AG20443 (cell line): Measurements from ENCODE around the gene MRPL19.
A peak's percentile ranks its signal among the peaks of the same experiment; 100 is the strongest.

ENCODE experiments used
- DNase-seq: peaks from one replicate; pipeline ENCODE4 v3.0.0; 2012; ENCODE audit warnings: low spot score, mixed read lengths

MRPL19 gene

GRCh38 chr2:75616406-75616805, 30.2 kb upstream of the MRPL19 start:
- no peak for DNase-seq

- DNase-seq = no peak
Measured at GRCh38 chr2:75616933-75617332, 29.6 kb upstream of the MRPL19 start.

GRCh38 chr2:75619956-75620740, 26.4 kb upstream of the MRPL19 start:
- no peak for DNase-seq

GRCh38 chr2:75621228-75621627, 25.4 kb upstream of the MRPL19 start:
- no peak for DNase-seq

GRCh38 chr2:75622500-75622899, 24.1 kb upstream of the MRPL19 start:
- DNase-seq = no peak

GRCh38 chr2:75622929-75623328, 23.7 kb upstream of the MRPL19 start:
- DNase-seq = no peak

- peak; percentile 81 for DNase-seq
Measured at GRCh38 chr2:75627902-75628504, 18.6 kb upstream of the MRPL19 start.

GRCh38 chr2:75632091-75632701, 14.4 kb upstream of the MRPL19 start:
- peak; percentile 73 for DNase-seq

GRCh38 chr2:75632813-75633212, 13.8 kb upstream of the MRPL19 start:
- DNase-seq = no peak

GRCh38 chr2:75633620-75634019, 13.0 kb upstream of the MRPL19 start:
- DNase-seq = no peak

GRCh38 chr2:75634945-75635344, 11.6 kb upstream of the MRPL19 start:
- DNase-seq = no peak

- DNase-seq = no peak
Measured at GRCh38 chr2:75637568-75637967, 9.0 kb upstream of the MRPL19 start.

- peak; percentile 87 for DNase-seq
Measured at GRCh38 chr2:75640621-75641121, 5.9 kb upstream of the MRPL19 start.

GRCh38 chr2:75641587-75641986, 5.0 kb upstream of the MRPL19 start:
- peak; percentile 14 for DNase-seq

- DNase-seq = no peak
Measured at GRCh38 chr2:75643980-75644379, 2.6 kb upstream of the MRPL19 start.

GRCh38 chr2:75645643-75646042, 940 bp upstream of the MRPL19 start:
- DNase-seq = no peak

GRCh38 chr2:75646090-75646582, 447 bp upstream of the MRPL19 start:
- DNase-seq = no peak

- no peak for DNase-seq
Measured at GRCh38 chr2:75647771-75648170, 1.2 kb downstream of the MRPL19 start.

GRCh38 chr2:75654012-75654411, 7.4 kb downstream of the MRPL19 start:
- no peak for DNase-seq

GRCh38 chr2:75655861-75656260, 9.3 kb downstream of the MRPL19 start:
- no peak for DNase-seq

GRCh38 chr2:75656563-75656962, 10.0 kb downstream of the MRPL19 start:
- DNase-seq = no peak

GRCh38 chr2:75657798-75658197, 11.2 kb downstream of the MRPL19 start:
- DNase-seq = no peak

GRCh38 chr2:75666911-75667310, 20.3 kb downstream of the MRPL19 start:
- DNase-seq = no peak
